Measurements from ENCODE around the gene SHOX. TPM values are rescaled to one million over a fixed set of nuclear protein-coding genes. Genes with fewer than 3 reads are reported as not detected.
"Not testable (repeated sequence)": the region's sequence is repeated elsewhere in the genome, so short reads cannot be mapped to it uniquely, and the experiment has no call there.

SHOX gene
- total and polyA plus RNA-seq, 12 donors = not detected

DNA sequence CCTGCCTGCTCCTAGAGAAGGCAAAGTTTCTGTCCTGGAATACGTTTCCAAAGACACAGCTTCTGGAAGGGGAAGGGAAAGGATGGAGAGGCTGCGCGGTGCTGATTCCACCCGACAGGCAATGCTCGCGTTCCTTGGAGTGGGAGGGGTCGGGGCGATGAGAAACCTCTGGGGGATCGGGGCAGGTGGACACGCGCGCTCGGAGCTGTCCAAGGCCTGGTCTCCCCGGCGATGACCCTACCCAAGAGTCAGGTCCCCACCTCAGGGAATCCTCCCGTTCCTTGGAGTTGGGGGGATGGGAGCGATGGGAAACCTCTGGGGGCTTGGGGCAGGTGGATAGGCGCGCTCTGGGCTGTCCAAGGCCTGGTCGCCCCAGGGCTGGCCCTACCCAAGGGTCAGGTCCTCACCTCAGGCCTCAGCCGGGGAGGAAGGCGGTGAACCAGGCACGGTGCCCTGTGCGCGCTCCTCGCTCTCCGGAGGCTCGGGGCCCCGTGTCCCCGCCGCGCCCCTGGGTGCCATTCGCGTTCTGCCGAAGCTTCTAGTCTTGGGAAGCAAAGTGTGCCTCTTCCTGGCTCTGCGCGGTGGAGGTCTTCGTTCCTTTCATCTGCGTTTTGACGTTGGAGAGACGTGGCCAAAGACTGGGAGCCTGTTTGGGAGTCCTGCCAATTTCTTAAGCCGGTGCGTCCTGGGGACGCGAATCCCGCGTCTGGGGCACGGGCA, 10.6 kb upstream of the SHOX start:
- Histone ChIP-seq H3K36me3 (replicated peaks in 1 of 2) (no peaks in the 10 kb centered on the region), H3K4me3 (no peak overlapping the region), H3K4me1 (replicated peaks in 1 of 2) (no peaks in the 10 kb centered on the region), H3K9me3 (replicated peaks in 1 of 3) (no peaks in the 10 kb centered on the region), H3K27me3 (peaks cover 26% of the 10 kb centered on the region), H3K27ac (no peak overlapping the region)
- WGBS, 4 donors = 2 to 3% (median 3%) methylated on average over 16 to 48 of the region's 48 CpGs
- peak in 1 of 7 donors; percentile 21 for DNase-seq
- intact Hi-C loops (cut with DNase I) = no loop called here
- no peak for TF ChIP-seq POLR2A (IDR thresholded peaks at IDR 0.05)

- 13 to 17% (median 14%) methylated on average over 11 of the region's 11 CpGs for WGBS, 4 donors
- Histone ChIP-seq H3K27me3 (peaks cover 29% of the 10 kb centered on the region), H3K27ac (no peak overlapping the region), H3K36me3 (replicated peaks in 1 of 2) (no peaks in the 10 kb centered on the region), H3K4me3 (no peak overlapping the region), H3K4me1 (replicated peaks in 1 of 2) (no peaks in the 10 kb centered on the region), H3K9me3 (replicated peaks in 1 of 3) (no peaks in the 10 kb centered on the region)
- DNase-seq = no peak
- no peak for TF ChIP-seq POLR2A (IDR thresholded peaks at IDR 0.05)
- intact Hi-C loops (cut with DNase I) = no loop called here
Measured at GRCh38 chrX:621705-622503, 8.7 kb upstream of the SHOX start.

DNA sequence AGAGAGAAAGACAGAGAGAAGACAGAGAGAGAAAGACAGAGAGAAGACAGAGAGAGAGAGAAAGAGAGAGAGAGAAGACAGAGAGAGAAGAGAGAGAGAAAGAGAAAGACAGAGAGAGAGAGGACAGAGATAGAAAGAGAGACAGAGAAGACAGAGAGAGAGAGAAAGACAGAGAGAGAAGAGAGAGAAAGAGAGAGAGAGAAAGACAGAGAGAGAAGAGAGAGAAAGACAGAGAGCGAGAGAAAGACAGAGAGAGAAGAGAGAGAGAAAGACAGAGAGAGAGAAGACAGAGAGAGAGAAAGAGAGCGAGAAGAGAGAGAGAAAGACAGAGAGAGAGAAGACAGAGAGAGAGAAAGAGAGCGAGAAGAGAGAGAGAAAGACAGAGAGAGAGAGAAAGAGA, 7.8 kb upstream of the SHOX start:
- H3K4me1 ChIP-seq (replicated peaks in 1 of 2); H3K9me3 ChIP-seq (replicated peaks in 1 of 3); H3K36me3 ChIP-seq (replicated peaks in 1 of 2); intact Hi-C loops (cut with DNase I); H3K4me3 ChIP-seq; DNase-seq; H3K27ac ChIP-seq: not testable (repeated sequence)
- peaks cover 30% of the 10 kb centered on the region for H3K27me3 ChIP-seq
- 34 to 51% (median 40%) methylated on average over 3 of the region's 3 CpGs for WGBS, 4 donors

- H3K27ac ChIP-seq = no peak overlapping the region
- no peaks in the 10 kb centered on the region for H3K9me3 ChIP-seq (replicated peaks in 1 of 3)
- H3K27me3 ChIP-seq = peaks cover 30% of the 10 kb centered on the region
- H3K36me3 ChIP-seq (replicated peaks in 1 of 2) = no peaks in the 10 kb centered on the region
- TF ChIP-seq CTCF (IDR thresholded peaks at IDR 0.05) (no peak), POLR2A (IDR thresholded peaks at IDR 0.05) (no peak)
- WGBS, 4 donors = 1 to 6% (median 2%) methylated on average over 6 of the region's 6 CpGs
- H3K4me3 ChIP-seq = no peak overlapping the region
- no peak for DNase-seq
- intact Hi-C loops (cut with DNase I) = no loop called here
- no peaks in the 10 kb centered on the region for H3K4me1 ChIP-seq (replicated peaks in 1 of 2)
Measured at GRCh38 chrX:623268-623598, 7.4 kb upstream of the SHOX start.

DNA sequence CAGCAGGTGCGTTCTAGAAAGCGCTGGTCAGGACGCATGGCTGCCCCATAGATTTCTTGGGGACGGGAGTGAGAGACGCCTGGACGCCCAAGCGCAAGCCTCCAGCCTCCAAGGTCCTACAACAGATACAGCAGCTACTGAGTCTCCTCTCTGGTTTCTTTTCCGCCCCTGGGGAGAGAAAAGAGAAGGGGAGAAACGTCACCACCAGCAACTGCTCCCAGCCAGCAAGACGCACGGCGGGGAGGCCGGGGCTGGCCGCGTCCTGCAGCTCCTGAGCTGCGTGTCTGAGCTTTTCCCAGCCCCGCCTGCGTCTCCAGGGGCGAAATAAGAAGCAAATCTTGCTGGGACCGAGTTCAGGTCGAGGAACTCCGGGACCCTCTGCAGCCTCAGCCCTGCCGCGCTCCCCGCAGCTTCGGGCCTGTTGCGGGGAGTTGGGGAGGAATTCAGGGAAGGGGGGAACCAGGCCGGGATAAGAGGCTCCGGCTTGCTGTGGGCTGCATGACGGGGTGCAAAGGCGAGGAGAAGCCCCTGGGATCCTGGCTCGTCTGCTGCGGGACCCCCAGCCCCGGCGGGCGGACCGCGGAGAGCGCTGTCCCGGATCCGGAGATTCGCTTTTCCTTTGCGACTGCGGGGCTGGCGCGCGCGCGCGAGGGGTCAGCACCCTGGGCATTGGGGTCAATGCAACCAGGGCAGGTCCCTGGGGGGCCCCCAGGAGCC, 6.8 kb upstream of the SHOX start:
- Histone ChIP-seq H3K9me3 (replicated peaks in 1 of 3) (no peaks in the 10 kb centered on the region), H3K27ac (no peak overlapping the region), H3K27me3 (peaks cover 27% of the 10 kb centered on the region), H3K4me1 (replicated peaks in 1 of 2) (no peaks in the 10 kb centered on the region), H3K36me3 (replicated peaks in 1 of 2) (no peaks in the 10 kb centered on the region), H3K4me3 (no peak overlapping the region)
- 2 to 3% (median 2%) methylated on average over 13 to 50 of the region's 50 CpGs for WGBS, 4 donors
- peak in 2 of 7 donors; percentile 3 to 13 for DNase-seq
- intact Hi-C loops (cut with DNase I) = no loop called here
- no peak for TF ChIP-seq CTCF (IDR thresholded peaks at IDR 0.05)
- TF ChIP-seq POLR2A (IDR thresholded peaks at IDR 0.05) = no peak
